Epidermal melanocyte (primary cell): ENCODE results near the gene ARL8A.
"Not testable (repeated sequence)": the region's sequence is repeated elsewhere in the genome, so short reads cannot be mapped to it uniquely, and the experiment has no call there.

Experiments
- DNase-seq: peaks from one replicate; pipeline ENCODE4 v3.0.0; 2011; ENCODE audit warnings: low spot score; ENCODE audit not compliant: insufficient read length

The ARL8A gene

GRCh38 chr1:202141468-202141867 is 3.1 kb downstream of the ARL8A start:
- not testable (repeated sequence) for DNase-seq

- DNase-seq, result no peak
Observed at GRCh38 chr1:202140833-202141232, 3.7 kb downstream of the ARL8A start.

- DNase-seq, result peak; percentile 91
Observed at GRCh38 chr1:202135221-202135721, 9.3 kb downstream of the ARL8A start.

- DNase-seq, result no peak
Observed at GRCh38 chr1:202134645-202135172, 9.8 kb downstream of the ARL8A start.

GRCh38 chr1:202133989-202134388 is 10.5 kb downstream of the ARL8A start:
- DNase-seq, result no peak

- no peak for DNase-seq
Observed at GRCh38 chr1:202133496-202133895, 11.0 kb downstream of the ARL8A start.

- no peak for DNase-seq
Observed at GRCh38 chr1:202133001-202133400, 11.5 kb downstream of the ARL8A start.

- no peak for DNase-seq
Observed at GRCh38 chr1:202131956-202132821, 12.3 kb downstream of the ARL8A start.

- DNase-seq, result no peak
Observed at GRCh38 chr1:202130816-202131522, 13.6 kb downstream of the ARL8A start.

GRCh38 chr1:202130297-202130721 is 14.2 kb downstream of the ARL8A start:
- no peak for DNase-seq

GRCh38 chr1:202129453-202130296 is 14.9 kb downstream of the ARL8A start:
- no peak for DNase-seq

GRCh38 chr1:202127836-202128622 is 16.5 kb downstream of the ARL8A start:
- DNase-seq, result no peak

GRCh38 chr1:202127061-202127460 is 17.5 kb downstream of the ARL8A start:
- DNase-seq, result no peak

- no peak for DNase-seq
Observed at GRCh38 chr1:202126426-202126825, 18.1 kb downstream of the ARL8A start.

- no peak for DNase-seq
Observed at GRCh38 chr1:202125611-202126010, 18.9 kb downstream of the ARL8A start.

GRCh38 chr1:202124142-202124541 is 20.4 kb downstream of the ARL8A start:
- DNase-seq, result no peak

GRCh38 chr1:202123336-202123813 is 21.2 kb downstream of the ARL8A start:
- no peak for DNase-seq

GRCh38 chr1:202122639-202123335 is 21.8 kb downstream of the ARL8A start, which contains the start of gene GPR37L1:
Gene GPR37L1, plus strand, starts transcription at chr1:202122917. Its CDS starts 47 bp downstream, at chr1:202122964.
- DNase-seq, result peak; percentile 76

GRCh38 chr1:202121006-202121405 is 23.5 kb downstream of the ARL8A start:
- no peak for DNase-seq
